HL-60 (cell line): ENCODE results near the gene AMZ1.

ENCODE experiments used
- DNase-seq, 2 experiments: peaks; one replicate each; pipeline ENCODE4 v3.0.0-alpha.2; 2010 to 2020; ENCODE audit warnings: low read depth in 1 of 2, low spot score in 1 of 2
- H3K27ac ChIP-seq: fragments of 250-450 bp; sonication (Bioruptor Pico); replicated peaks from 2 replicates; pipeline ENCODE4 v1.5.1; 2020; ENCODE audit warnings: mild to moderate bottlenecking, moderate library complexity
- H3K27me3 ChIP-seq: fragments of 250-450 bp; sonication (Bioruptor Pico); 2 replicates; pipeline ENCODE4 v1.5.1; 2021; ENCODE audit warnings: mild to moderate bottlenecking, moderate library complexity; ENCODE audit not compliant: insufficient read depth, poor library complexity, severe bottlenecking
- H3K4me3 ChIP-seq: replicated peaks from 2 replicates; pipeline ENCODE4 v1.5.1; 2011; ENCODE audit warnings: mild to moderate bottlenecking, control low read depth, low read length; ENCODE audit not compliant: insufficient read depth
- CTCF ChIP-seq: IDR thresholded peaks from one replicate; pipeline ENCODE4 v1.5.1; 2011; ENCODE audit warnings: low read length, control low read depth, inconsistent platforms; ENCODE audit not compliant: insufficient read depth
- GABPA ChIP-seq: IDR thresholded peaks from 2 replicates; pipeline ENCODE4 v1.6.1; 2012; ENCODE audit warnings: low read depth
- POLR2AphosphoS5 ChIP-seq: IDR thresholded peaks from 2 replicates; pipeline ENCODE4 v1.6.1; 2012; ENCODE audit warnings: low read depth
- REST ChIP-seq: IDR thresholded peaks from 2 replicates; pipeline ENCODE4 v1.6.1; 2012; ENCODE audit warnings: low read depth; ENCODE audit not compliant: insufficient replicate concordance
- SPI1 ChIP-seq: IDR thresholded peaks from 2 replicates; pipeline ENCODE4 v1.6.1; 2012; ENCODE audit warnings: low read depth, mild to moderate bottlenecking, borderline replicate concordance

The AMZ1 gene

DNA sequence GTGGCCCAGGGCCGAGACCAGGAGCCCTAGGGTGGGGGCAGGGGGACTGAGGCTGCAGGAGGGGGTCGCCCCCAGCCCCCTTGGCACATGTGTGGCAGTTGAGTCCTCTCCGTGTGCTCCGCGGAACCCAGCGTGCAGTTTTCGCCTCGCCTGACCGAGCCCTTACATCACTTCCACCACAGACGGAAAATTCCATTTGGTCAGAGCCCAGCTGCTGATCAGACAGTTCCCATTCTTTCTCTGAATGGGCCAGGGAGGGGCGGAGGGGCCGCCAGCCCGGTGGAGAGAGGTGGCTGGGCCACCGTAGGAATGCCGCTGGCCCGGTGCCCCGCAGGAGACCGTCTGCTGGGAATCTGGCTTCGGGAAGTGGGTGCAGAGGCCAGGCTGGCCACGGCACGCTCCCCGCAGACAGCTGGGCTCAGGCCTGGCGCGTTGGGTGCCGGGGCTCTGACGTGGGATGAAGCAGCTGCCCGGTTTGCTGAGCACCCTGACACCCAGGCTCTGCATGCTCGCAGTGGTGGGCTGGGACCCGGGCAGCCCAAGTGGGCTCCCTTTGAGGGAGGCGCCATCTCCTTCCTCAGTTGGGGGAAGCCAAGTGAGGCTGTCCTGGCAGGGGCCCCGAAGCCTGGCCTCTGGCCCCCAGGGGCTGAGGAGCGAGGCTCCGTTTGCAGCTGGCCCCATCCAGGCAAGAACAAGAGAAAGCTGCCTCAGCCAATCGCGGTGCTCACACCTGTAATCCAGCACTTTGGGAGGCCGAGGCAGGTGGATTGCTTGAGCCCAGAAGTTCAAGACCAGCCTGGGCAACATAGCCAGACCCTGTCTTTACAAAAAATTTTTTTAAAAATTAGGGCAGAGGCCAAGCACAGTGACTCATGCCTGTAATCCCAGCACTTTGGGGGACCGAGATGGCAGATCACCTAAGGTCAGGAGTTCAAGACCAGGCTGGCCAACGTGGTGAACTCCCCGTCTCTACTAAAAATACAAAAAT, 46.3 kb upstream of the AMZ1 start:
- Histone ChIP-seq H3K27me3 (no peaks in the 10 kb centered on the region), H3K27ac (peak overlapping the region; percentile 81), H3K4me3 (no peak overlapping the region)
- peak; percentile 82 to 92 for DNase-seq
- TF ChIP-seq CTCF, result no peak
- no peak for TF ChIP-seq REST
- TF ChIP-seq POLR2AphosphoS5, result peak; percentile 99
- peak; percentile 76; the same call in 1 of the 2 replicates for TF ChIP-seq SPI1
- TF ChIP-seq GABPA, result peak; percentile 43; the same call in 1 of the 2 replicates

- Histone ChIP-seq H3K27me3 (no peaks in the 10 kb centered on the region), H3K27ac (peak overlapping the region; percentile 75; the same call in 1 of the 2 replicates), H3K4me3 (no peak overlapping the region)
- TF ChIP-seq GABPA, result no peak
- TF ChIP-seq REST, result no peak
- TF ChIP-seq POLR2AphosphoS5, result no peak
- peak; percentile 39 for TF ChIP-seq CTCF
- DNase-seq, result peak in 1 of 2 experiments; percentile 62
Observed at GRCh38 chr7:2643386-2644219, 44.4 kb upstream of the AMZ1 start.

DNA sequence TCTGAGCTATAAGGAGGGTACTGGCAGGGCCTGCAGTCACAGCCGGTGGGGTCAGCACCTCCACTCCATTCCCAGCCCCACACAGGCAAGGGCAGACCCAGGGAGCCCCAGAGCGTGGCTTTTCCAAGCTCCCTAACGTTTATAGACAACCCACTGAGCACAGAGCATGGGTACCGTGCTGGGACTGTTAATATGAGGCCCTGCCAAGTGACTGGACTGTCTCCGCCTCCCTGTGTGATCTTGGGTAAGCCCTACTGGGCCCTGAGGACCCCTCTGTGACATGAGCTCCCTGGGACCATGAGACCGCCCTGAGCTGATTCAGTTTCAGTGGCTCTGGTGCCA, 43.8 kb upstream of the AMZ1 start:
- Histone ChIP-seq H3K27me3 (no peaks in the 10 kb centered on the region), H3K4me3 (no peak overlapping the region), H3K27ac (peak overlapping the region; percentile 75)
- TF ChIP-seq POLR2AphosphoS5 (no peak), CTCF (no peak), REST (no peak), GABPA (no peak), SPI1 (no peak)
- DNase-seq, result no peak
